T-helper 2 cell (primary cell): Measurements from ENCODE around the gene F13A1.
A peak's percentile ranks its signal among the peaks of the same experiment; 100 is the strongest.

Source experiments
- DNase-seq, 5 experiments: peaks; one replicate each; pipeline versions ENCODE4 v3.0.0 to v3.0.0-alpha.2; 2012 to 2022
- total RNA-seq, 2 donors: gene quantifications; one replicate each; lab custom pipeline; 2026; lab: John Stamatoyannopoulos, UW

Gene F13A1
- 0 reads per million in 2 donors for total RNA-seq

DNA sequence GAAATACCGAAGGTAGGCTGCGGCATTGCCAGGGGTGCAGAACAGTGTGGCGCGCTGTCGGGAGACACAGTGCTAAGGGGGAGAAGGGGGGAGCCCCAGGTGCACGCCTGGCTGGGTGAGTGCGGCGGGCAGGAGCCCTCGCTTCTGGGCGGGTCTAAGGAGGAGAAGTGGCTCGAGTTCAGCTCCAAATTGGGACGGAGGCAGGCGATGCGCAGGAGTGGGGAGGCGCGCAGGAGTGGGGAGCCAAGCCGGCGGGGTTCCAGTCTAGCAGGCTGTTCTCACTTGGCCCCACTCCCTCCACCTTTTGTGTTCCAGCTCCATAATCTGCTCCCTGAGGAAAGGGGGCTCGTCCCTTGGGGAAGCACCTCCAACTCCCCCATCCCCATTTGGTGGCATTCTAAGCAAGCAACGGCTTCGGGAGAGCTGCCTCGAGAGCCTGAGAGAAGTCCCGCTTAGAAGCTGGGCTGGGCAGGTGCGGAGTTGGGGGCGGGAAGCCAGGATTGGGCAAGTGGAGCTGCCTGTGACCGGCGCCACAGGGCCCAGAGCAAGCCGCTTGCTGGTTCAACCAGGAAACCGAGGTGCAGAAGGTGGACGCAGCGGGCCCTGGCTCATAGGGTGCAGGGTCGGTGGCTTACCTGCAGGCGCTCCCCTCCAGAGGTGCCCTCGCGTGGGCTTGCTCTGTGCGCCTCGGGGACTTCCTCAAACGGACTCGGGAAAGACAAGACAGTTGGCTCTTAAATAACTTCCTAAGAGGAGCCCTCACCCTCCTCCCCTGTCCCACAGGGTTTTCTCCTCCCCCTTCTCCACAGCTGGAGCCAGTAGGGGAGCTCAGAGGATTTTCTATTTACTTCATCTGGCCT is at the start of gene F13A1:
F13A1 (minus strand) TSS at position 711 of the 860 bp plus-strand sequence. CDS start 1,998 bp downstream, outside the sequence.
- no peak for DNase-seq

DNA sequence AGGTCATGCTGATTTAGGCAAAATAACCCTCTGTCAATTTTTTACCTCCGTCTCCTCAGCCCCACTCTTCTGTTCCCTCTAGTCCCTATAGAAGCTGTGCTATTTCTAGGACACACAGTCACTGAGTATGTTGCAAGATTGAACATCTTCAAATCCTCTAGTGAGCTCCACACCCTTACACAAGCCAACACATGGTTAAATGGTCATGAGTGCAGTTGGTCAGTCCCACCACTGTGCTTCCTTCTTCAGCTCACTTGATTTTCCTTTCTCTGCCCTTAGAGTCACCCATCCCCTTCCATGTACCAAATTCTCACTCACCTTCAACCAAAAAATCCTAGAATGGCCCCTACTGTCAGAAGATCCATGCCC is 48.2 kb upstream of the F13A1 start:
- no peak for DNase-seq

DNA sequence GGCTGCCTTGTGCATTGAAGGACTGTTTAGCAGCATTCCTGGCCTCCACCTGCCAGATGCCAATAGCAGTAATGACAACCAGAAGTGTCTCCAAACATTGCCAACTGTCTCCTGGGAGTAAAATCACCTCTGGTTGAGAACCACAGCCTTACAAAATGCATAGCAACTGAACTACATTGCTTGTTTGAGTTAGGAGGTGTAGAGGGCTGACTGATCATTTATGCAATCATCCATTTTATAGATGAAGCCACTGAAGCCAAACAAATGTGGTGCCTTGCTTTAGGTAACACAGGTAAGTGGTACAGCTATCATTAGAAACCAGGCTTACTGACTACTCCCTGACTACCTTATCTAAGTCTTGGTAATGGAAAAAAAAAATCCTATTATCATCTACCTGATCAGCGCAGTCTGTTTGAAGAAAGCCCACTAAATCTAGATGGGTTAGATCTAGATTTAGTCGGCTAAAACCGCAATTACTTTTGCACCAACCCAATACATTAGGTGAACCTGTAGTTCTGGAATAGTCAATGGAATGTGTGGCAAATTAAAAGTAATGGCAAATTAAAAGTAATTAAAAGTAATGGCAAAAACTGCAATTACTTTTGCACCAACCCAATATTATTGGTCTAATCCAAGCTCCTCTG is 47.7 kb upstream of the F13A1 start:
- no peak for DNase-seq

GRCh38 chr6:6366803-6367202 is 46.3 kb upstream of the F13A1 start:
- DNase-seq = no peak

GRCh38 chr6:6365242-6365641 is 44.8 kb upstream of the F13A1 start:
- no peak for DNase-seq

- no peak for DNase-seq
Measured at GRCh38 chr6:6362056-6362840, 41.8 kb upstream of the F13A1 start.

DNA sequence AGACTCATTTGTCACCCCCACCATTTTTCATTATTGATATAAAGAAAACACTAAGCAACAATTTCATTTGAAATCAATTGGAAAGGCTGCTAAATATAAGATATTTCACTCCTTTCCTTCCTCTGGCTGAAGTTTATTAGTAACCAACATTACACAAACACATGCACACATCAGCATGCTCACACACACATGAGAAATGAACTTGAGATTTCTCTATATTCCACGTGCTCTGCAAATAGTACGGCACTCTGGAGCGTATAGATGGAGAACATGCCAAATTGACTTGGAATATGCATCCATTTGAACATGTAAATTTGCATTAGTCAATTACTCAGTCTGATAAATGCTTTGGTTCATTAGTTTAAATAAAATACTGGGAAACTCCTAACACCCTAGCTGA is 37.1 kb upstream of the F13A1 start:
- DNase-seq = no peak

DNA sequence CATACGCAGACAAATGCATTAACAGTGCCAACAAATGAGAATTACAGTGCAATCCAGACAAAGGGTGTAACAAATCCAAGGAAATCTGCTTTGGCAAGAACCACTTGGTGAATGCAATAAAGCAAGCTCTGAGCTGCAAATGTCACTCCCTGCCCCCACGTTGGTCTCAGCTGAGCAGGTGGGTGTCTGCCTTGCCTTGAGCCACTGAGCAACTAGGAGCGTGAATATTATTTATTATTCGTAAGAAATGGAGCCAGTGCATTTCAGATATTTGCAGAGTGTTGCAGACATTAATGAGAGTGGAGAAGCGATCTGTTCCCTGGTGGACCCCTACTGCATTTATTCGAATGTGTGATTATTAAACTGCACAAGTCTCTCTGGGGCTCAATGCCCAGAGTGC is 36.6 kb upstream of the F13A1 start:
- no peak for DNase-seq

DNA sequence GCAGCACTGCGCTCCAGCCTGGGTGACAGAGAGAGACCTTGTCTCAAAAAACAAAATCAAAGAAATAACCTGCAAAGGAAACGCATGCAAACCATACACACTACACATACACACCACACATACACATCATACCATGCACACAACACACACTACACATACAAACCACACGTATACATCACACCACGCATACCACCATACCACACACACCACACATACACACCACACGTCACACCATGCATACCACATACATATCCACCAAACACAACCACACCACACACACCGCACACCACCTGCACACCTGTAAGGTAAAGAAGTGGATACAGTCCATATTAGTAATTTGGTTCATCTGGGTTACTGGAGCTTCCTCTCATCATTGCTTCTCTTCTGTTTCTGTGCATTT is 32.3 kb upstream of the F13A1 start:
- no peak for DNase-seq

DNA sequence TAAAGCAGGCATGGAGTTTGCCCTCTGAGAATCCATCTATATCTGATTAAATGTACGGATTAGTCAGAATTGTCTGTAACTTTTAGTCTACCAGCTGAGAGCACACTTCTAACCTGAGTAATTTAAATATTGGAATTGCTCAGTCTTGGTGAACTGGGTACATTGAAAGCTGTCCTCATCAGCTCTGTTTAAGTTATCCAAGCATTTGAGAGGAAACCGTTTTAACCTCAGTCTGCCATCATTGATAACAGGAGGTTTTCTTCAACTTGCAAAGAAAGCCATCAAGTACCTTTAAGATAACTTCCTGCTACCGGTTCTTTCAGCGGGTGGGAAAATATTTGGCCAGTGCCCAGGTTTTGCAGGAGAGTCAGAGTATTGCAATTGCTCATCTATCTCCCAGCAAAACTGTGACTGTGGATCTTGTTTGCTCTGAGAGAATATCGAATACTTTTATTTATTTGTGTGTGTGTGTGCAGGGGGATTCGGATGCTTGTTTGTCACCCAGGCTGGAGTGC is 31.1 kb upstream of the F13A1 start:
- no peak for DNase-seq

GRCh38 chr6:6350696-6351095 is 30.2 kb upstream of the F13A1 start:
- no peak for DNase-seq

DNA sequence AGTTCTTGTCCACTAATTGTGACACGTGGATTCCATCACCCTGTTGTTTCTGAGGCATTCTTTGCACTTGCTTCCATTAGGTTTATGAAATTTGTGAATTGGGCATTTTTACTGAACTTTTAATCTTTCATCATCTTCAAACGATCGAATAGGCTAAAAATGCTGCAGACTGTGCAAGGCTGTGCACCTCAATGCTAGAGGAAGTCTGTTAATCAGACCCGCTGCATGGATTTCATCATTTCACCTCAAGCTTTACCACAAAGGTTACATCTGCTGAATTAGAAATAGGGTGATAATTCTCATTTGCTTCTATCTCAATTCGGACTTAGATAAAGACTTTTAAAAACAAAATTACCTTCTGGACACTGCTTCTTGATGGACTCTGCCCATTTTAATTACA is 27.8 kb upstream of the F13A1 start:
- DNase-seq = no peak

GRCh38 chr6:6346427-6347023 is 26.1 kb upstream of the F13A1 start:
- no peak for DNase-seq

GRCh38 chr6:6333501-6333900 is 13.0 kb upstream of the F13A1 start:
- no peak for DNase-seq

DNA sequence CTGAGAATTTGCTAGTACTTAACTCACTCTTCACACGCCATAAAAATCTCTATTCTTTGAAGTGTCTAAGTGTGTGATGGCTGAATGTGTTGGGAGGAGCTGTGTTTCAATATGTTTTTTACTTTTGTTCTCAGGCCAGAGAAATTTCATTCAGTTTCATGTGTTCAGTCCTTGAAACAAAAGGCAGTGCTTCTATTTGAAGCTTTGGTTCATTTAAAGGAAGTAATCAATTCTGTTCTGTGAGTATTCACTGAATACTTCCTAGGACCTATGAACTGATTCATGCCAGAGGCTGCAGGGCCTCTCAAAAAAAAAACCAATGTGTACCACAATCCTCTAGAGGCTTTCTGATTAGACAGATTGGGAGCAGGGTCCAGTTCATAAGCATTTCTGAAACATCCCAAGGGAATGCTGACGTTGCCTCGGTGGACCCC is 12.4 kb upstream of the F13A1 start:
- no peak for DNase-seq

- no peak for DNase-seq
Measured at GRCh38 chr6:6331946-6332601, 11.6 kb upstream of the F13A1 start.

DNA sequence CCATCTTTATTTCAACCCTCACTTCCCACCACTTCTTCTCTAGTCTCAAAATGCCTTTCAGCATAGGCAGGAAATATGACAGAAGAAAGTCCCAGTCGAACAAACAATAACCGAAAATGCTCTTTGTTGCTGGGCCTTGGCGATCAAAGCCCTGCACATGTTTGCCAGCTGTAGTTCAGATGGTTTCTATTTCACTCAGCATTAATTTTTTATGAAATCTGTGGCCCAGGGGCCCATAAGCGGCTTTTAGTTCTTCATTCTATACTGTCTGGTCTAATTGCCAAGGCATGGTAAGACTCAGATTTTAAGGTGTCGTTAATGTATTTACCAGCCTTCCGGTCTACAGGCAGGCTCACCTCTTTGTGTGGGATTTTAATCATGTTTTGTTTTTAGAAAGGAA is 10.9 kb upstream of the F13A1 start:
- DNase-seq = peak in 1 of 5 experiments; percentile 41

DNA sequence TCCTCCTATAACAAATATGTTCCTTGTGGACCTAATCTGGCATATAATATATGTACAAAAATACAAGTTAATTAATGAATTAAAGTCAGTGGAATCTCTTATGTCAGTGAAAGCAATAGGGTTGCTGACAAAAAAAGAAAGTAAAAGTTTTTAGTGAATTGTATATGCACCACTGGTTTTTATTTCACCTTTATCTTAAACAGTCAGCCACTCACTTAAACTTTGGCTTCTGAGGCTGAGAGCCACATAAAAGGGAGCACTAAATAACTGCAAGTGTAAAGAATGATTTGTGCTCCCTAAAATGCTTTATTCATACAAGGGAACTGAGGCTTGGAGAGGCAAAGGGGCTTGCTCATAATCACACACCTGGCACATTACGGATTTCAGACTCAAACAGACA is 9.9 kb upstream of the F13A1 start:
- no peak for DNase-seq

DNA sequence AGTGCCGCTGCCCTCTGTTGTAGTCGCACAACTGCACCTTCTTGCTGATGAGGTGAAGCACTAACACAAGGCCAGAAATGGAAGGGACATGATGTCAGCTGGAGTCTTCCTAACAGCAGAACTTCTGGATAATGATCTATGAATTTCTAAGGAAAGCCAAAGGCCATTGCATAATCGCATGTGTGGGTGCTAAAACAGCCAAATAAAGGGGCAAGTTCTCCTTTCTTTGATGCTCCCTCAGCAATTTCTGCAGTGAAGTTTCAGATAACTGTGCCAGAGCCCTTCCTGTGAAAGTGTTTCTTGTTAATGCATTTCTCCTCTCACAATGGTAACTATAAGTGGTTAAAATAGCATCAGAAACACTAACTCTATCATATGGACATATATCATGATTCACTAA is 8.0 kb upstream of the F13A1 start:
- no peak for DNase-seq

GRCh38 chr6:6323352-6323751 is 2.9 kb upstream of the F13A1 start:
- no peak for DNase-seq

DNA sequence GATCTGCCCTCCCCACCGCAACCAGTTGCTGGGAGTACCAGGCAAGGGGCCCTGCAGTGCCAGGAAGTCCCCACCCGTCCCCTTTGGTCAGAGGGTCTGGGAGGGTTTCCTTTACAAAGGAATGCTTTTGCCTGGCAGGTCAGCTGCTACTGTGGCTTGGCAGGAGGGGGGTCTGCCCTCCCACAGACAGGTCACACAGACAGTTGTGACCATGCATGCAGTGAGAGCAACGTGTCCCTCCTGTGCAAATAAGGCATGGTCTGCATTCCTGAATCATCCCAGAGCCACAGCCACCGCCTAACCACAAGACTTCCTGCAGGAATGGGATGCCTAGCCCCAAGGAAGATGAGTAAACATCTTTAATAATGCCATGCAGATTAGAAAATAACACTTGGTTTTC is 439 bp upstream of the F13A1 start:
- DNase-seq = no peak
